GM21423 (cell line): ENCODE measurements around the gene PER3.
"Not testable (repeated sequence)": the region's sequence is repeated elsewhere in the genome, so short reads cannot be mapped to it uniquely, and the experiment has no call there.

Experiments used
- ATAC-seq: cut with Tn5 transposase; IDR thresholded peaks from one replicate; pipeline ENCODE4 v1.9.1; 2021; ENCODE audit warnings: mild to moderate bottlenecking, moderate library complexity; ENCODE audit not compliant: unreplicated experiment

The PER3 gene

GRCh38 chr1:7778133-7778628 is 5.9 kb upstream of the PER3 start:
- no peak for ATAC-seq

- ATAC-seq = no peak
Observed at GRCh38 chr1:7780976-7781375, 3.1 kb upstream of the PER3 start.

GRCh38 chr1:7781501-7781900 is 2.6 kb upstream of the PER3 start:
- no peak for ATAC-seq

GRCh38 chr1:7781923-7782495 is 2.1 kb upstream of the PER3 start:
- ATAC-seq = no peak

- no peak for ATAC-seq
Observed at GRCh38 chr1:7783178-7783711, 846 bp upstream of the PER3 start.

- ATAC-seq = no peak
Observed at GRCh38 chr1:7784492-7785071, 491 bp downstream of the PER3 start.

- ATAC-seq = no peak
Observed at GRCh38 chr1:7785108-7785507, 1.0 kb downstream of the PER3 start.

- no peak for ATAC-seq
Observed at GRCh38 chr1:7786795-7787194, 2.7 kb downstream of the PER3 start.

GRCh38 chr1:7789828-7790227 is 5.7 kb downstream of the PER3 start:
- ATAC-seq = no peak

- not testable (repeated sequence) for ATAC-seq
Observed at GRCh38 chr1:7791027-7791426, 6.9 kb downstream of the PER3 start.

- no peak for ATAC-seq
Observed at GRCh38 chr1:7795406-7795805, 11.3 kb downstream of the PER3 start.

GRCh38 chr1:7805460-7805859 is 21.4 kb downstream of the PER3 start:
- ATAC-seq = no peak

- no peak for ATAC-seq
Observed at GRCh38 chr1:7808253-7808844, 24.3 kb downstream of the PER3 start.

- ATAC-seq = no peak
Observed at GRCh38 chr1:7809742-7810141, 25.7 kb downstream of the PER3 start.

- no peak for ATAC-seq
Observed at GRCh38 chr1:7810395-7810794, 26.3 kb downstream of the PER3 start.

- no peak for ATAC-seq
Observed at GRCh38 chr1:7811476-7811875, 27.4 kb downstream of the PER3 start.

- ATAC-seq = no peak
Observed at GRCh38 chr1:7813677-7814373, 29.7 kb downstream of the PER3 start.

GRCh38 chr1:7821282-7821681 is 37.2 kb downstream of the PER3 start:
- ATAC-seq = no peak

GRCh38 chr1:7824701-7825100 is 40.6 kb downstream of the PER3 start:
- no peak for ATAC-seq

GRCh38 chr1:7826363-7826762 is 42.3 kb downstream of the PER3 start:
- ATAC-seq = no peak

GRCh38 chr1:7827126-7827955 is 43.2 kb downstream of the PER3 start:
- ATAC-seq = no peak
